ENCODE data around the gene COL4A5.

- no peak for TF ChIP-seq CTCF (conservative IDR thresholded peaks at IDR 0.05; ENCODE audit: low read depth, low read length)
- no peak for TF ChIP-seq EZH2 (IDR thresholded peaks at IDR 0.05; ENCODE audit: borderline replicate concordance, low read depth, low read length, poor library complexity, severe bottlenecking)
Measured at GRCh38 chrX:108736509-108737479, 297.2 kb downstream of the COL4A5 start, which contains the start of gene IRS4.
